ENCODE data around the gene ZNF202.
"Not testable (repeated sequence)": the region's sequence is repeated elsewhere in the genome, so short reads cannot be mapped to it uniquely, and the experiment has no call there.

The ZNF202 gene

GRCh38 chr11:123755813-123756212 is 14.4 kb upstream of the ZNF202 start:
- no peak for TF ChIP-seq CTCF (conservative IDR thresholded peaks at IDR 0.05; ENCODE audit: control insufficient read depth, insufficient read depth, low read depth, low read length)
- H3K4me3 ChIP-seq (ENCODE audit: control insufficient read depth, low read depth, low read length), result no peak overlapping the region
- no peak for DNase-seq (ENCODE audit: low read depth)

- TF ChIP-seq CTCF (conservative IDR thresholded peaks at IDR 0.05; ENCODE audit: control insufficient read depth, insufficient read depth, low read depth, low read length), result no peak
- no peak for DNase-seq (ENCODE audit: low read depth)
- H3K4me3 ChIP-seq (ENCODE audit: control insufficient read depth, low read depth, low read length), result no peak overlapping the region
Observed at GRCh38 chr11:123755344-123755743, 13.9 kb upstream of the ZNF202 start.

- TF ChIP-seq CTCF (conservative IDR thresholded peaks at IDR 0.05; ENCODE audit: control insufficient read depth, insufficient read depth, low read depth, low read length), result no peak
- no peak within 1 kb of the TSS for H3K4me3 ChIP-seq (ENCODE audit: control insufficient read depth, low read depth, low read length)
- no peak for DNase-seq (ENCODE audit: low read depth)
Observed at GRCh38 chr11:123754101-123754568, 12.7 kb upstream of the ZNF202 start, which contains the start of gene OR6X1. OR6X1 (minus strand) TSS chr11:123754518; CDS start chr11:123754518, 0 bp downstream.

GRCh38 chr11:123753110-123753509 is 11.7 kb upstream of the ZNF202 start:
- H3K4me3 ChIP-seq (ENCODE audit: control insufficient read depth, low read depth, low read length), result no peak overlapping the region
- no peak for DNase-seq (ENCODE audit: low read depth)
- no peak for TF ChIP-seq CTCF (conservative IDR thresholded peaks at IDR 0.05; ENCODE audit: control insufficient read depth, insufficient read depth, low read depth, low read length)

- H3K4me3 ChIP-seq (ENCODE audit: control insufficient read depth, low read depth, low read length), result no peak overlapping the region
- no peak for DNase-seq (ENCODE audit: low read depth)
- no peak for TF ChIP-seq CTCF (conservative IDR thresholded peaks at IDR 0.05; ENCODE audit: control insufficient read depth, insufficient read depth, low read depth, low read length)
Observed at GRCh38 chr11:123751781-123752180, 10.3 kb upstream of the ZNF202 start.

GRCh38 chr11:123748349-123748748 is 6.9 kb upstream of the ZNF202 start:
- not testable (repeated sequence) for DNase-seq (ENCODE audit: low read depth); H3K4me3 ChIP-seq (ENCODE audit: control insufficient read depth, low read depth, low read length)

GRCh38 chr11:123745764-123746451 is 4.4 kb upstream of the ZNF202 start:
- H3K4me3 ChIP-seq (ENCODE audit: control insufficient read depth, low read depth, low read length), result no peak overlapping the region
- no peak for TF ChIP-seq CTCF (conservative IDR thresholded peaks at IDR 0.05; ENCODE audit: control insufficient read depth, insufficient read depth, low read depth, low read length)
- no peak for DNase-seq (ENCODE audit: low read depth)

Data from fibroblast of mammary gland (primary cell).